Fibroblast of villous mesenchyme (primary cell): ENCODE results near the gene CEP20. TPM values are rescaled to one million over a fixed set of nuclear protein-coding genes. Genes with fewer than 3 reads are reported as not detected.

ENCODE experiments used
- DNase-seq: peaks from one replicate; pipeline ENCODE4 v3.0.0-alpha.2; 2010; ENCODE audit warnings: low read depth
- H3K4me3 ChIP-seq: 2 replicates; pipeline ENCODE4 v1.5.1; 2011; ENCODE audit warnings: low read depth, mild to moderate bottlenecking, low read length
- total RNA-seq: library from RNA; depleted of rRNA; stranded (reverse); fragments of >200 nt; gene quantifications from 2 replicates; pipeline ENCODE4 v1.2.3, GENCODE V29; 2012
- TF ChIP-seq, protein P1 (sequence below): IDR thresholded peaks from 2 replicates; pipeline ENCODE4 v1.5.1; 2012; ENCODE audit warnings: low read depth, mild to moderate bottlenecking, low read length; ENCODE audit not compliant: insufficient read depth

The CEP20 gene
- total RNA-seq, 1 donor, result 50.1 TPM

DNA sequence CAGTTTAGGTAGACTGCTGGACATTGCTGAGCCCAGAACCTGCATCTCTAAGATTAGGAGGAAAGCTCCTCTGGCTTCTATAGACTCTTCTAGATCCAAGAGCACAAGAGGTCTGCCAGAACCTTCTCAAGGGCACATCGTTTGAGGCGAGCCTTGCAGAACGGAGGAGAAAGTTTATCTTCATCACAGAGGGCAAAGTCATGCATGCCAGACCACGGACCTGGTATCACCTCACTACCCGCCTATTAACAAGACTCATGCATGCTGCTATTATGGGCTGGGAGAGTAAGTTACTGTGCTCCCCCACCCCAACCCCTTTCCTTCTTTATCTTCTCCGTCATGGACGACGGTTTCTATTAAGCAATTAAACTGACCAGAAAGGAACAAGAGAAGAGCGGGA is 54.9 kb downstream of the CEP20 start:
- TF ChIP-seq, protein P1, sequence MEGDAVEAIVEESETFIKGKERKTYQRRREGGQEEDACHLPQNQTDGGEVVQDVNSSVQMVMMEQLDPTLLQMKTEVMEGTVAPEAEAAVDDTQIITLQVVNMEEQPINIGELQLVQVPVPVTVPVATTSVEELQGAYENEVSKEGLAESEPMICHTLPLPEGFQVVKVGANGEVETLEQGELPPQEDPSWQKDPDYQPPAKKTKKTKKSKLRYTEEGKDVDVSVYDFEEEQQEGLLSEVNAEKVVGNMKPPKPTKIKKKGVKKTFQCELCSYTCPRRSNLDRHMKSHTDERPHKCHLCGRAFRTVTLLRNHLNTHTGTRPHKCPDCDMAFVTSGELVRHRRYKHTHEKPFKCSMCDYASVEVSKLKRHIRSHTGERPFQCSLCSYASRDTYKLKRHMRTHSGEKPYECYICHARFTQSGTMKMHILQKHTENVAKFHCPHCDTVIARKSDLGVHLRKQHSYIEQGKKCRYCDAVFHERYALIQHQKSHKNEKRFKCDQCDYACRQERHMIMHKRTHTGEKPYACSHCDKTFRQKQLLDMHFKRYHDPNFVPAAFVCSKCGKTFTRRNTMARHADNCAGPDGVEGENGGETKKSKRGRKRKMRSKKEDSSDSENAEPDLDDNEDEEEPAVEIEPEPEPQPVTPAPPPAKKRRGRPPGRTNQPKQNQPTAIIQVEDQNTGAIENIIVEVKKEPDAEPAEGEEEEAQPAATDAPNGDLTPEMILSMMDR, result no peak
- no peak overlapping the region for H3K4me3 ChIP-seq
- no peak for DNase-seq

DNA sequence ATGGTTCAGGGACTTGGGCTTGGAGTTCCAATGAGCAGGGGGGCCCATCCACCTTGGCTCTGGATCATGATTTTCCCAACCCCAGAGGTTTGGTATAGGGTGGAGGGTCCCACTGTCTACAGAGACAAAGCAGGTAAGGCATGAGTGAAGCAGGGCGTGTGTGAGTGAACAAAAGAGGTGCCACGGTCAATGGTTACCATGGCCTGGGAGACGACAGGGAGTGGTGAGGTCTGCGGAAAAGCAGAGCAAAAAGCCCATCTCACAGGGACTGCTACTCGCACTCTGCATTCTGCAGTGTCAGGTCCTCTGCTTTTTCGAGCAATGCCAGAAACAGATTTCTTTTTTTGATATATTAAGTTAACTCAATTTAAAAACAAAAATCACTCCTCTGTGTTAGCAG is 56.2 kb downstream of the CEP20 start:
- DNase-seq, result no peak
- no peak overlapping the region for H3K4me3 ChIP-seq
- TF ChIP-seq, protein P1, result no peak

DNA sequence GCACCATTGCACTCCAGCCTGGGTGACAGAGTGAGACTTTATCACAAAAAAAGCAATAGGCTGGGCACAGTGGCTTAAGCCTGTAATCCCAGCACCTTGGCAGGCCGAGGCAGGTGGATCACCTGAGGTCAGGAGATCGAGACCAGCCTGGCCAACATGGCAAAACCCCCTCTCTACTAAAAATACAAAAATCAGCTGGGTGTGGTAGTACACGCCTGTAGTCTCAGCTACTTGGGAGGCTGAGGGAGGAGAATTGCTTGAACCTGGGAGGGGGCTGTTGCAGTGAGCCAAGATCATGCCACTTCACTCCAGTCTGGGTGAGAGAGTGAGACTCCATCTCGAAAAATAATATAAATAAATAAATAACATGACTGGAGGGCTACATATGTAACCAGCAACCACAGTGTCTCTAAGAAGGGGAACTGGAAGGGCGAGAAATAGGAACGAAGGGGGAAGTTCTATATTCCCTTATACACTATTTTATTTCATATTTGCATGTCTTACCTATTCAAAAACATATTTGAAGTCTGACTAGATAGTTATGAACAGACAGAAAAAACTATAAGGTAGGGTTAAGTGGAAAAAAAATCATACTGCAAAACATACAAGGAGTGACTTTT is 57.5 kb downstream of the CEP20 start:
- TF ChIP-seq, protein P1, result no peak
- no peak for DNase-seq
- H3K4me3 ChIP-seq, result no peak overlapping the region

DNA sequence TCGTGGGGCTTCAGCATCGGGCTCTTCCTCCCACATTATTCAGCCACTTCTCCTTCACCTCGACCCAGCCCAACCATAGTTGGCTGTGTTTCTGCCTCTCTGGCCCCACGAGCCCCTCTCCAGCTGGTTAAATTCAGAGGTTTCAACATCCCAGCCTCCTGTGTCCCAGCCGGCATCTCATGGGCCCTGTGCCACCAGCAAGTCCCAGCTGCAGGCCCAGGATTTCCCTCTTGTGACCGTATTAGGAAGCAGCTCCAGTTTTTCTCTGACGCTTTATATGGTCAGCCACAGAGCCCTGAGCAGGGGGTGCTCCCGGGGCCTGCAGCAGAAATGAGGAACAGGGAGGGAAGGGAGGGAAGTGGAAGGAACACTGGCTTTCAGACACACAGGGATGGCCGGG is 58.9 kb downstream of the CEP20 start:
- no peak overlapping the region for H3K4me3 ChIP-seq
- TF ChIP-seq, protein P1, result no peak
- DNase-seq, result peak; percentile 26

DNA sequence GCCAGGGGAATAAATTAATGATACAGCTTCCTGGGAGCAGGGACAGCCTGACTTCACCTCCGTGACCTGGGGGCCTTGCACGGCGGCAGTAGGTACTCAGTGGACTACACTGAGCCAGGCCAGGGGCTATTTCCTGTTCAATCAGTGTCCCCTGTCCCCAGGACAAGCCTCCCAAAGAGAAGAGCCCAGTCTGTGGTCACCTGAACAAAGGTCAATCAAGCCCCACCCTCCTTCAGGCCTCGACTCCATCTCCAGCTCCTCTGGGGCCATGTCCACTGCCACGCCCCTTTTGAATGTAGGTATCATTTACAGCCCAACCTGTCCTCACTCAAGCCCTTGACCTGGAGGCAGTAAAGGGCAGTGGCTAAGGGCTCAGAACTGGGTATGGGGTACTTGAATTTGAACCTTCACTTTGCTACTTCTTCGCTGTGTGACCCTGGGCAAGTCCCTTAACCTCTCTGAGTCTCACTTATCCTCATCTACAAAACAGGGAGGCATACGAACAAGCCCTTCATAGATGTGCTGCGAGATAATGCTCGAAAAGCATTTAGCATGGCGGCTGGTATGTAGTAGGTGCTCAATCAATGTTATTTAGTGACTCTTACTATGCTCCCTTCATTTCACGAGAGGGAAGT is 60.6 kb downstream of the CEP20 start:
- no peak for DNase-seq
- no peak overlapping the region for H3K4me3 ChIP-seq
- TF ChIP-seq, protein P1, result no peak

DNA sequence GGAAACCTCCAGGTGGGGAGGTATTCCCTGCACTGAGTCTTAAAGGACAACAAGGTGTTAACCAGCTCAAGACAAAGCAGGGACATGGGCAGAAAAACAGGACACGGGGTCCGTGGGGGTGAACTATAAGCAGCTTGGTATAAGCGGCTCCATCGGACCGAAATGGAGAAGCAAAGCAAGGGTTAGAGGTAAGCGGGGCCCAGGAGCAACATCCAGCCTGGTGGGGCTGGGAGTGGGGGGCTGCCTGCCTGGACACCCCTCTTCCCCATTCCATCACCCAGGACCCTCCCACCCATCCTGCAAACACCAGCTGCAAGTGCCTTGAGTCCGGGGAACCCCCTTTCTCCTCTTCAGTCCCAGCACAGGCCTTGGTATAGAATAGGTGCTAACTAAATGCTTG is 61.1 kb downstream of the CEP20 start:
- TF ChIP-seq, protein P1, result no peak
- no peak for DNase-seq
- no peak overlapping the region for H3K4me3 ChIP-seq

DNA sequence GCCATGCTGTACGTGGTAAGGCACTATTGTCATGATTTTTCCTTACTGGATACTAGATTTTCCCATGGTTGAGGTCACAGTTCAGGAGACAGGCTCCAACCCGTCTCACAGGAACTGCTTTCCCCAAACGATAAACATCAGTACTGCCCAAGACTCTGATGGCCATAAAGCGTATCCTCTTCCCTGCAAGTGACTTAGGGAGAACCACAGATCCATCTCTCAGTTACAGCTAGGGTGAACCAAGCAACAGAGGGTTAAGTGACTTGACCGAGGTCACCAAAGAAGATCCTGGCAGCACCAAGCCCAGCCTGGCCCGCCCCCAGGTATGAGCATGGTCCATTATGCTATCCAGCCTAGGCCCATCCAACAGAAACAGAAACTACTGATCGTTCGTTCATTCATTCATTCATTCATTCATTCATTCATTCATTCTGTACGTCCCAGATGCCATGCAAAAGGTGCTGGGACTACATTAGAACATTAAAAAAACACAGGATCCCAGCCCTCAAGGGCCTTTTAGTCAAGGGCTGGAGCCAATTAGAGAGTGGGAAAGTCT is 62.6 kb downstream of the CEP20 start:
- TF ChIP-seq, protein P1, result no peak
- no peak for DNase-seq
- no peak overlapping the region for H3K4me3 ChIP-seq
